Measurements from ENCODE around the gene HTR7.

HTR7 gene

GRCh38 chr10:90804354-90804753 is 53.5 kb downstream of the HTR7 start:
- DNase-seq (ENCODE audit: low spot score), result no peak

GRCh38 chr10:90801608-90802007 is 56.2 kb downstream of the HTR7 start:
- DNase-seq (ENCODE audit: low spot score), result no peak

GRCh38 chr10:90800232-90800796 is 57.5 kb downstream of the HTR7 start:
- DNase-seq (ENCODE audit: low spot score), result no peak

- no peak for DNase-seq (ENCODE audit: low spot score)
These were observed 58.7 kb downstream of the HTR7 start for GRCh38 chr10:90799172-90799571.

GRCh38 chr10:90798482-90798881 is 59.4 kb downstream of the HTR7 start:
- DNase-seq (ENCODE audit: low spot score), result no peak

GRCh38 chr10:90790422-90790821 is 67.4 kb downstream of the HTR7 start:
- no peak for DNase-seq (ENCODE audit: low spot score)

- no peak for DNase-seq (ENCODE audit: low spot score)
These were observed 68.9 kb downstream of the HTR7 start for GRCh38 chr10:90788968-90789367.

- DNase-seq (ENCODE audit: low spot score), result no peak
These were observed 69.7 kb downstream of the HTR7 start for GRCh38 chr10:90788199-90788491.

GRCh38 chr10:90787393-90788198 is 70.2 kb downstream of the HTR7 start:
- DNase-seq (ENCODE audit: low spot score), result peak; percentile 54

- DNase-seq (ENCODE audit: low spot score), result no peak
These were observed 72.1 kb downstream of the HTR7 start for GRCh38 chr10:90785782-90786181.

- DNase-seq (ENCODE audit: low spot score), result no peak
These were observed 73.1 kb downstream of the HTR7 start for GRCh38 chr10:90784771-90785170.

GRCh38 chr10:90780488-90780887 is 77.4 kb downstream of the HTR7 start:
- no peak for DNase-seq (ENCODE audit: low spot score)

- DNase-seq (ENCODE audit: low spot score), result no peak
These were observed 78.3 kb downstream of the HTR7 start for GRCh38 chr10:90779548-90779947.

- peak; percentile 53 for DNase-seq (ENCODE audit: low spot score)
These were observed 80.2 kb downstream of the HTR7 start for GRCh38 chr10:90777621-90778020.

GRCh38 chr10:90775351-90776028 is 82.3 kb downstream of the HTR7 start:
- DNase-seq (ENCODE audit: low spot score), result peak; percentile 63

- DNase-seq (ENCODE audit: low spot score), result no peak
These were observed 87.6 kb downstream of the HTR7 start for GRCh38 chr10:90769946-90770841.

- peak; percentile 35 for DNase-seq (ENCODE audit: low spot score)
These were observed 106.5 kb downstream of the HTR7 start for GRCh38 chr10:90751107-90751997.

- no peak for DNase-seq (ENCODE audit: low spot score)
These were observed 111.0 kb downstream of the HTR7 start for GRCh38 chr10:90746829-90747228.

GRCh38 chr10:90745565-90745964 is 112.3 kb downstream of the HTR7 start:
- no peak for DNase-seq (ENCODE audit: low spot score)

- DNase-seq (ENCODE audit: low spot score), result no peak
These were observed 114.5 kb downstream of the HTR7 start for GRCh38 chr10:90743291-90743690.

- peak; percentile 42 for DNase-seq (ENCODE audit: low spot score)
These were observed 115.8 kb downstream of the HTR7 start for GRCh38 chr10:90741926-90742565.
